HepG2 (cell line): ENCODE measurements around the gene PITX3. TPM values are rescaled to one million over a fixed set of nuclear protein-coding genes. Genes with fewer than 3 reads are reported as not detected.

Source experiments
- HNF4G ChIP-seq, 2 experiments: sonication (generic) in 1 of 2; formaldehyde crosslinking in 1 of 2; IDR thresholded peaks; 2 replicates each; pipeline versions ENCODE4 v1.4.0 to v1.6.1; 2011 to 2020; ENCODE audit warnings: borderline replicate concordance in 2 of 2, low read depth in 2 of 2, mild to moderate bottlenecking in 2 of 2, low read length in 1 of 2, missing genetic modification reagents in 1 of 2, moderate library complexity in 1 of 2
- MED13 ChIP-seq: sonication (generic); formaldehyde crosslinking; IDR thresholded peaks from 2 replicates; pipeline ENCODE4 v1.5.0; 2020; ENCODE audit warnings: missing genetic modification reagents
- NFYB ChIP-seq: sonication (generic); formaldehyde crosslinking; IDR thresholded peaks from 2 replicates; pipeline ENCODE4 v1.4.0; 2020; ENCODE audit warnings: missing genetic modification reagents
- NKX3-1 ChIP-seq: sonication (generic); formaldehyde crosslinking; IDR thresholded peaks from 2 replicates; pipeline ENCODE4 v1.5.0; 2020; ENCODE audit warnings: missing genetic modification reagents
- PLRG1 ChIP-seq: fragments of 450-650 bp; conservative IDR thresholded peaks from 2 replicates; pipeline ENCODE4 v1.6.1; 2016
- POLR2AphosphoS2 ChIP-seq: IDR thresholded peaks from 2 replicates; pipeline ENCODE4 v1.6.1; 2011; ENCODE audit warnings: low read depth, low read length, improper control_type of control experiment
- RBM22 ChIP-seq: fragments of 200-400 bp; formaldehyde crosslinking; optimal IDR thresholded peaks from 2 replicates; pipeline ENCODE3; 2017; ENCODE audit warnings: mild to moderate bottlenecking, low read length, moderate library complexity
- SALL1 ChIP-seq: sonication (generic); formaldehyde crosslinking; IDR thresholded peaks from 2 replicates; pipeline ENCODE4 v1.8.0; 2022; ENCODE audit warnings: mild to moderate bottlenecking, missing genetic modification reagents
- SMARCC2 ChIP-seq: fragments of 450-650 bp; IDR thresholded peaks from 2 replicates; pipeline ENCODE4 v1.6.1; 2017; ENCODE audit warnings: antibody characterized with exemption, mild to moderate bottlenecking
- SNAPC5 ChIP-seq: sonication (generic); formaldehyde crosslinking; IDR thresholded peaks from 2 replicates; pipeline ENCODE4 v1.8.1; 2023; ENCODE audit warnings: mild to moderate bottlenecking, missing genetic modification reagents, borderline replicate concordance
- TIGD3 ChIP-seq: sonication (generic); formaldehyde crosslinking; IDR thresholded peaks from 2 replicates; pipeline ENCODE4 v1.5.1; 2020; ENCODE audit warnings: mild to moderate bottlenecking, missing genetic modification reagents, borderline replicate concordance
- TMF1 ChIP-seq: sonication (generic); formaldehyde crosslinking; IDR thresholded peaks from 2 replicates; pipeline ENCODE4 v1.8.1; 2022; ENCODE audit warnings: low read depth, missing genetic modification reagents
- ZBTB2 ChIP-seq: sonication (generic); formaldehyde crosslinking; IDR thresholded peaks from 2 replicates; pipeline ENCODE4 v1.8.0; 2022; ENCODE audit warnings: low read depth, missing genetic modification reagents
- ZBTB7B ChIP-seq: sonication (generic); formaldehyde crosslinking; IDR thresholded peaks from 2 replicates; pipeline ENCODE4 v1.4.0; 2020; ENCODE audit warnings: missing genetic modification reagents
- ZFP37 ChIP-seq: sonication (generic); formaldehyde crosslinking; IDR thresholded peaks from 2 replicates; pipeline ENCODE4 v1.4.0; 2020; ENCODE audit warnings: missing genetic modification reagents, borderline replicate concordance
- ZNF136 ChIP-seq: sonication (generic); formaldehyde crosslinking; IDR thresholded peaks from 2 replicates; pipeline ENCODE4 v1.8.1; 2022; ENCODE audit warnings: low read depth, mild to moderate bottlenecking, moderate library complexity, missing genetic modification reagents
- ZNF264 ChIP-seq: sonication (generic); formaldehyde crosslinking; IDR thresholded peaks from 2 replicates; pipeline ENCODE4 v1.4.0; 2020; ENCODE audit warnings: missing genetic modification reagents
- ZNF331 ChIP-seq: sonication (generic); formaldehyde crosslinking; IDR thresholded peaks from 2 replicates; pipeline ENCODE4 v1.4.0; 2020; ENCODE audit warnings: missing genetic modification reagents
- ZNF33A ChIP-seq: sonication (generic); formaldehyde crosslinking; IDR thresholded peaks from 2 replicates; pipeline ENCODE4 v1.5.1; 2020; ENCODE audit warnings: missing genetic modification reagents, mild to moderate bottlenecking, moderate library complexity, borderline replicate concordance
- ZNF451 ChIP-seq: sonication (generic); formaldehyde crosslinking; IDR thresholded peaks from 2 replicates; pipeline ENCODE4 v1.5.0; 2020; ENCODE audit warnings: mild to moderate bottlenecking, missing genetic modification reagents
- ZNF619 ChIP-seq: sonication (generic); formaldehyde crosslinking; IDR thresholded peaks from 2 replicates; pipeline ENCODE4 v1.4.0; 2020; ENCODE audit warnings: mild to moderate bottlenecking, missing genetic modification reagents
- polyA plus RNA-seq, 8 experiments: library from polyadenylated mRNA; depleted of rRNA in 3 of 8; stranded (reverse) in 7 of 8; unstranded in 1 of 8; fragments of >200 nt; fragmentation: Illumina TruSeq in 4 of 8; extraction: Trizol in 4 of 8; gene quantifications; 2 replicates each; pipeline versions ENCODE4 v1.2.1 to v1.2.3, GENCODE V29; 2011 to 2016; ENCODE audit warnings: low read depth in 4 of 8, missing spikeins in 1 of 8, mixed read lengths in 1 of 8; ENCODE audit not compliant: insufficient read depth in 1 of 8
- total RNA-seq, 5 experiments: library from RNA; depleted of rRNA; stranded (reverse); fragments of >200 nt; fragmentation: Illumina TruSeq; extraction: Trizol; gene quantifications; 2 replicates each; pipeline ENCODE4 v1.2.3, GENCODE V29; 2016; ENCODE audit warnings: low read depth in 1 of 5
- TF ChIP-seq, protein P1 (sequence below): sonication (generic); formaldehyde crosslinking; IDR thresholded peaks from 2 replicates; pipeline ENCODE4 v1.4.0; 2020; ENCODE audit warnings: missing genetic modification reagents
- TF ChIP-seq, protein P2 (sequence below): sonication (generic); formaldehyde crosslinking; IDR thresholded peaks from 2 replicates; pipeline ENCODE4 v1.5.0; 2020; ENCODE audit warnings: mild to moderate bottlenecking, missing genetic modification reagents, borderline replicate concordance

The PITX3 gene
- total and polyA plus RNA-seq, 2 of the 13 experiments (the other 11 are each of a cell fraction or from before 2014, with no cell fraction given): not detected

- TF ChIP-seq ZBTB2 (no peak), POLR2AphosphoS2 (no peak), ZNF451 (CRISPR knock-in tag) (no peak), PLRG1 (no peak), TIGD3 (no peak), RBM22 (no peak), TMF1 (no peak), HNF4G (IDR thresholded peaks at IDR 0.05; ENCODE audit: borderline replicate concordance, low read depth, low read length) (no peak), HNF4G (CRISPR knock-in tag; IDR thresholded peaks at IDR 0.05; ENCODE audit: borderline replicate concordance, low read depth) (no peak), SMARCC2 (no peak), ZNF331 (CRISPR knock-in tag) (peak; percentile 18; the same call in 1 of the 2 replicates), ZBTB7B (CRISPR knock-in tag) (peak; percentile 81), SNAPC5 (no peak), NKX3-1 (CRISPR knock-in tag) (no peak), SALL1 (CRISPR knock-in tag) (no peak), MED13 (no peak), NFYB (CRISPR knock-in tag) (no peak), ZNF619 (no peak), ZNF33A (CRISPR knock-in tag) (no peak), ZNF136 (CRISPR knock-in tag) (no peak), ZNF264 (CRISPR knock-in tag) (no peak), ZFP37 (CRISPR knock-in tag) (no peak)
- TF ChIP-seq, protein P1, sequence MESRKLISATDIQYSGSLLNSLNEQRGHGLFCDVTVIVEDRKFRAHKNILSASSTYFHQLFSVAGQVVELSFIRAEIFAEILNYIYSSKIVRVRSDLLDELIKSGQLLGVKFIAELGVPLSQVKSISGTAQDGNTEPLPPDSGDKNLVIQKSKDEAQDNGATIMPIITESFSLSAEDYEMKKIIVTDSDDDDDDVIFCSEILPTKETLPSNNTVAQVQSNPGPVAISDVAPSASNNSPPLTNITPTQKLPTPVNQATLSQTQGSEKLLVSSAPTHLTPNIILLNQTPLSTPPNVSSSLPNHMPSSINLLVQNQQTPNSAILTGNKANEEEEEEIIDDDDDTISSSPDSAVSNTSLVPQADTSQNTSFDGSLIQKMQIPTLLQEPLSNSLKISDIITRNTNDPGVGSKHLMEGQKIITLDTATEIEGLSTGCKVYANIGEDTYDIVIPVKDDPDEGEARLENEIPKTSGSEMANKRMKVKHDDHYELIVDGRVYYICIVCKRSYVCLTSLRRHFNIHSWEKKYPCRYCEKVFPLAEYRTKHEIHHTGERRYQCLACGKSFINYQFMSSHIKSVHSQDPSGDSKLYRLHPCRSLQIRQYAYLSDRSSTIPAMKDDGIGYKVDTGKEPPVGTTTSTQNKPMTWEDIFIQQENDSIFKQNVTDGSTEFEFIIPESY: 0 out of 2 replicates have a peak, but pooled peaks have one; percentile 44
- TF ChIP-seq, protein P2, sequence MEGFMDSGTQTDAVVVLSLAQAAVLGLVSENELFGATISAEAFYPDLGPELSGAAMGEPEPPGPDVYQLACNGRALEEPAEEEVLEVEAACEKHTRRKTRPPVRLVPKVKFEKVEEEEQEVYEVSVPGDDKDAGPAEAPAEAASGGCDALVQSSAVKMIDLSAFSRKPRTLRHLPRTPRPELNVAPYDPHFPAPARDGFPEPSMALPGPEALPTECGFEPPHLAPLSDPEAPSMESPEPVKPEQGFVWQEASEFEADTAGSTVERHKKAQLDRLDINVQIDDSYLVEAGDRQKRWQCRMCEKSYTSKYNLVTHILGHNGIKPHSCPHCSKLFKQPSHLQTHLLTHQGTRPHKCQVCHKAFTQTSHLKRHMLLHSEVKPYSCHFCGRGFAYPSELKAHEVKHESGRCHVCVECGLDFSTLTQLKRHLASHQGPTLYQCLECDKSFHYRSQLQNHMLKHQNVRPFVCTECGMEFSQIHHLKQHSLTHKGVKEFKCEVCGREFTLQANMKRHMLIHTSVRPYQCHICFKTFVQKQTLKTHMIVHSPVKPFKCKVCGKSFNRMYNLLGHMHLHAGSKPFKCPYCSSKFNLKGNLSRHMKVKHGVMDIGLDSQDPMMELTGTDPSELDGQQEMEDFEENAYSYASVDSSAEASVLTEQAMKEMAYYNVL (CRISPR knock-in tag): no peak
Measured at GRCh38 chr10:102231357-102232318, 9.7 kb downstream of the PITX3 start (continued).
